ENCODE measurements around the gene DGCR8.

The DGCR8 gene

DNA sequence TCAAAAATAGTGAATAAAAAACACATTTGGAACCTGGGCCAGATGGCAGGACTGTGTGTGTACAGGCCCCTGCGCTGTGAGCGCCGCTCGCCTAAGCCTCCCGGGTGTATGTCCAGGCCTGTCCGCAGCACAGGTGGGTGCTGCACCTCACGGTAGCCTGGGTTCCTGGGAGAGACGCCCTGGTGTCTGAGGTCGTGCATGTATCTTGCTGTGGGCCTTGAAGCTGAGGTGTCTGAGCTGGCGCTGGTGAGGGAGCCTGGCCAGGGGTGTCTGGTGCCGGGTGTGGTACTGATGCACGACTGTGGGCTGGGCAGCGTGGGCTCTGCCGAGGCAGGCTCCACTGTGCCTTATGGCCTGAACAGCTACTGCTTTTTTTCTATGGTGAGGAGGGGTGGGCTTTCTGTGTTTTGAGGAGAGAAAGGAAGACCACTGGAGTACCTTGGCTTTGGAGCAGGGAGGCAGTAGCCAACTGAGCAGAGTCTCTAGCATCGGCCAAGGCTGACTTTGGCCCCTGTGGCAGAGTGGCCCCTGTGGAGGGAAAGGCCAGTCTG lies 47.4 kb downstream of the DGCR8 start:
- FAIRE-seq, result no peak

DNA sequence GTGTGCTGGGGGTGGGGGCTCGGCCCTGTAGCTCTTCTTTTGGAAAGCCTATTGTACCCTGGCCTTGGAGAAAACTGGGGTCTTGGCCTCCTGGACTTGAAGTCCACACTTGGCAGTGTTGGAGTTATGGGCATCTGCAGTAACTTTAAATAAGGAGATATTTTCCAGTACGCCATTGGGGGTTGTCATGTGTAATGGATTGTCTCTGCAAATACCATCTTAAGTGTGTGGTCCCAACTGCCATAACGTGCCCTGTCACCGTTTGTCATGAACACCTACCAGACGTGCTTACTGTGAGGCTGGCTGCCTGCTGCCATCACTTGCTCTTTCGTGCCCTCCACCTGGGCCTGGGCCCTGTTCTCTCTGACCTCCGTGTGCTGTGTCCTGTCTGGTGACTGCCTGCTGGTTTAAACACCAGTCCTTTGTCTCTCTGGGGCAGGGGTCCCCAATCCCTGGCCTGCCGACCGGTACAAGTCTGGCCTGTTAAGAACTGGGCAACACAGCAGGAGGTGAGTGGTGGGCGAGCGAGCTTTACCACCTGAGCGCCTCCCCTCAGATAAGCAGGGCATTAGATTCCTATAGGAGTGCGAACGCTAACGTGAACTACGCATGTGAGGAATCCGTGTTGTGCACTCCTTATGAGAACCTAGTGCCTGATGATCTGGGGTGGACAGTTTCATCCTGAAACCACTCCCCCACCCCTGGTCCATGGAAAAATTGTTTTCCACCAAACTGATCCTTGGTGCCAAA lies 48.0 kb downstream of the DGCR8 start:
- FAIRE-seq, result no peak

DNA sequence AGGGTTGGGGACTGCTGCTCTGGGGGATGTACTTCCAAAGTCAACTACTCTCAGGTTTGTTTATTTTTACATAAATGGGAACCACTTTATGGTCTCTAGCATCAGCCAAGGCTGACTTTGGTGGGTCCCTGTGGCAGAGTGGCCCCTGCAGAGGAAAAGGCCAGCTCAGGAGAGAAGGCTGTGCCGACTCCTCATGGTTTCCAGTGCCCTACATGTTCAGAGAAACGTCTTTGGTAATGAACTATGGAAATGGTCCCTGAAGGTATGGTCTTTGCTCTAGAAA lies 48.5 kb downstream of the DGCR8 start:
- no peak for FAIRE-seq

DNA sequence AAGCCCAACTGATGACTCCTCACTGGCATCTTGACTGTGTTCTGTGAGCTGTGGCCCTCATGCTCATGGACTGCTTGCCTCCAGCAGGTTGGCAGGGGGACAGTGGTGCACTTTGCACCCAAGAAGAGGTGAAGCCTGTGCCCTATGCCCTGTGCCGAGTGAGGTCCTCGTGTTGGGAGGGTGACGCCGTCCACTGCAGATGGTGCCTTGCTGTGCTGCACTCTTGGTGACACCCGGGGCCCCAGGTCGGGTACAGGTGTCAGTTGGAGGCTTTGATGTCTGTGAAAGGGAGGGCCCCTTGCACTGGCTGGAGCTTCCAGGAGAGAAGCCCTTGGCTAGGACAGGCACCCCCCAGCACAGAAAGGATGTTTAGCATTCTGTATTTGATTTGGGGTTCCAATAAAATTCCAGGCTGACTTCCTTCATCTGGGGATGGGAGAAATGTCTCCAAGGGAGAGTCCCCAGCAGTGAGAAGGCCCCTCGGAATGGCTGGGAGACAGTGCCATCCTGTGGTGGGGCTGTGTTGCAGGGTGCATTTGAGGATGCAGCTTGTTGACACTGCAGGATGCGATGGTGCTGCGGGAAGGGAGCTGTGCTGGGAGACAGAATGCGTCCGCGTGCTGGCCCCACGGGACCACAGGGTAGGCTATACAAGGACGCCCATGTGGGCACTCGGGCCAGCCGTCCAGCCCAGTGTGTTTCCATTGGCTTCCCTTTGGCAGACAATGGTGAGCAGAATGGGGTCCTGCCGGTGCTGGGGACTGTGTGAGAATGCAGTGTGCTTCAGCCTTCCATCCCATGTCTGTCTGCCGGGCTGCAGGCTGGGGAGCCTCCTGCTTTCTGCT lies 49.1 kb downstream of the DGCR8 start:
- no peak for FAIRE-seq

DNA sequence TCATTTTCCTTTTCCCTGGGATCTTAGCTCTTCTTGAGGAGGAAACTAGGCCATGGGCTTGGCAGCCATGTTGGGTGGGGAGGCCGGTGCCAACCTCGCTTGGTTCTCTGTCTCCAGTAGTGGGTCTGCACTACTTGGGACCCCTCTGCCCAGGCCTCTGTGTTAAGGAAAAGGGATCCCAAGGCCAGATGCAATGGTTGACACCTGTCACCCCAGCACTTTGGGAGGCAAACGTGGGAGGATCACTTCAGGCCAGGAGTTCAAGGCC lies 49.6 kb downstream of the DGCR8 start:
- FAIRE-seq, result no peak

DNA sequence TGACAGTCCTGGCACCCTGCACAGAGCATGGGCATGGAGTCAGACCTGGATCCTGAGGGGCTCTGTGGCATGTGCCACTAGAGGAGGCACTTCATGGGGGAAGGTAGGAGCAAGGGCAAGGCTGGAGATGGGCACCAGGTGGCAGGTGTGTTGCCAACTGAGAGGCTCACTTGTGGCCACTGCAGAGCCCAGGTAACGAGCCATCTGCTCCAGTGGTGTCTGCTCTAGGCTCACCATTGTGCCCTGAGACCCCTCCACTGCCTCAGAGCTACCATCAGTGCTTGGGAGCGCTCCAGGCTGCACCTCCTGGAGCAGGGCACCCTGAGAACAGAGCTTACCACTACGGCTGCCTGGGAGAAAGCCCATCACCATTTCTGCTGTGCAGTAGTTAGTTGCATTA lies 50.3 kb downstream of the DGCR8 start:
- FAIRE-seq, result no peak

DNA sequence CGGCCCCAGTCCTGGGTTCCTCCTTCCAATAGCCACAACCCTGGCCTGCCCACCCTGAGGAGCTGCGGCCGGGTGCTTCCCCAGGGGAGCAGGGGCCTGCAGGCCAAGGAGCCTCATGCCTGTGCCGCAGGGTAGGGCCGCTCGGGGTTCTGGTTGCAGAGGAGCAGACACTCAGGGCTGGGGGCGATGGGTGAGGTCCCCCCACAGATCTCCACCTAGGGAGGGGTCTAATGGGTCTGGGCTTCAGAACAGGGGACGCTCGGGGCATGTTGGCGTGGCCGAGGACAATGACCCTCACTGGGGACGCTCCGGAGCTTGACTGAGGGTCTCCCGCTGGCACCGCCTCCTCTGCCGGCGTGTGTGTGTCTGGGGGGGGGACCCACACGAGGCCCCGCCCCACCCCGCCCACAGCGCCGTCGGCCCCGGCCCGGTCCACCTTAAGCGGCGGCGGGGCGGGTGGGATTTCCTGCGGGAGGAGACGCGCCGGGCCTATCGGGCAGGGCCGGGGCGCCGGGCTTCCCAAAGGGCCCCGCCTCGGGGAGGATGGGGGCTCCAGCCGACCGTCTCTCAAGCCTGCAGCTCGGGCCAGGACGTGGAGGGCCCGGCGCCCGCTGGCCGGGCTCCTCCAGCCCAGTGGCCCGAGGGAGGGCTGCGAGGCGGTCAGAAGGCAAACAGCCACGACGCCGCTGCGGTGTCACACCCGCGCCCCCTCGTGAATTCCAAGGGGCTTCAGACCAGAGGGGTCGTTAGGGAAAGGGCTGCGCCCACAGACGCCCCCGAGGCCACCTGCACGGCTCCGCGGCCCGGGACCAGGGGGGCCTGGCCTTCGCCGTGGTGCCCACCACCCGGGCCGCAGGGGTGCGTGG lies 50.9 kb downstream of the DGCR8 start:
- FAIRE-seq, result no peak

DNA sequence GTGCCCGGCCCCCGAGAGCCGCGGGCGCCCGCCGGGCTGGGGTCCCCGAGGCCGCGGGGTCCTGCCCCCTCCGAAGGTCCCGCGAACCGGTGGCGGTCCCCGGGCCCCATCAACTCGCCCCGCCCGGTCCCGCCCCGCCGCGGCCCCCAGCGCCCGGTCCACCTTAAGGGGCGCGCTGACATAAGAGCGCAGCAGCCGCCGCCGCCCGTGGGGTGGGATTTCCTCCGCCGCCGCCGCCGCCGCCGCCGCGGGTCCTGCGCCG lies 51.5 kb downstream of the DGCR8 start, which contains the start of gene ZDHHC8:
ZDHHC8 (plus strand) TSS at position 208 of the 262 bp plus-strand sequence. CDS start 144 bp downstream, outside the sequence.
- no peak for FAIRE-seq

DNA sequence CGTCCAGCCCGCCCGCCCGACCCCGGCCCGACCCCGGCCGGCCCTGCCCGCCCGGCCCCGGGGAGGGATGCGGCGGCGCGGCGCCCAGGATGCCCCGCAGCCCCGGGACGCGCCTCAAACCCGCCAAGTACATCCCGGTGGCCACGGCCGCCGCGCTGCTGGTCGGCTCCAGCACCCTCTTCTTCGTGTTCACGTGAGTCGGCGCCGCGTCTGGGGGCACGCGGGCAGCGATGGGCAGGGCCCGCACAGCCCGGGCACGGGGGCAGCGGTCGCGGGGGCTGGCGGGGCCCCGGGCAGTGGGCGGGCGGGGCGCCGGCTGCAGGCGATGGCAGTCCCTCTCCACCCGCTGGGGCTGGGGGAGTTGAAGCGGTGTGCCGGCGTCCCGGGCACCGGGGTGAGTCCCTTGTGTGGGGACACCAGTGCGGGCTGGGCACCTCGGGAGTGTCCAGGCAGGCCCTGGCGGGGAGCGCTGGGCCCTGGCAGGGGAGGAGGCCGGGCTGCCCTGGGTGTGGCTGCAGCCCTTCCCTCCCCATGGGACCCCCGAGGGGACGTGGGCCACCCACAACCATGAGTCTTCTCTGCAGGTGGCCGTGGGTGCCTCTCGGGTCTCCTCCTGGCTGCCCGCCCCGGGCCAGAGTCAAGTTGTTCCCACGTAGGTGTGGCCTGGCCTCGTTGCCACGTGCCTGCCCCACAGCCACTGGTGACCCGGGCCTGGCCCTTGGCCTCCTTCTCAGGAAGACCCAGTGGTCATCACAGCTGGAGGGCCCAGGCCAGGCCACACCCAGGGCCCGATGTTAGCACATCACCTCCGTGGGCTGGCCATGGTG lies 52.0 kb downstream of the DGCR8 start:
- no peak for FAIRE-seq

DNA sequence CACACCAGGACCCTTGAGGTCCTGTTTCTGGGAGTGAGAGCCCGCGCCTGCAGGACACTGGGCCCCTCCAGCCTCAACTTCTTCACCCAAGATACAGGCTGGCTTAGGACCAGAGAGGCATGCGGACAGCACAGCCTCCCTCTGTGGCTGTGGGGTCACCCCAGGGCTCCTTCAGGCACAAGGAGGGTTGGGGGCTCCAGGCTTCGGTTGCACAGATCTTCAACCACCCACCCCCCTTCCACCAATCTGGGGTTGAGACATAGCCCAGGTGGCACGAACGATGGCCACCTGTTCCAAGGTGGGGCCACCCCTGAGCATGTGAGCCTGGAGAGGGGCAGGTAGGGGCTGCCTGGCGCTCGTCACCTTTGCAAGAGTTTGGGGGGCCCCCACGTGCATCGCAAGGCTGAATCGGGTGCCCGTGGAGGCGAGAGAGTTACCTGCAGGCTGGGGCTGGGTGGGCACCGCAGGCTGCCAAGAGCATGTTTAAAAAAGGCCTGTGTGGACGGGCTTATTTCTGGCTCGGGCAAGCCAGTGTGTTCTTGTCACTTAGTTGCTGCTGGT lies 52.7 kb downstream of the DGCR8 start:
- FAIRE-seq, result no peak

DNA sequence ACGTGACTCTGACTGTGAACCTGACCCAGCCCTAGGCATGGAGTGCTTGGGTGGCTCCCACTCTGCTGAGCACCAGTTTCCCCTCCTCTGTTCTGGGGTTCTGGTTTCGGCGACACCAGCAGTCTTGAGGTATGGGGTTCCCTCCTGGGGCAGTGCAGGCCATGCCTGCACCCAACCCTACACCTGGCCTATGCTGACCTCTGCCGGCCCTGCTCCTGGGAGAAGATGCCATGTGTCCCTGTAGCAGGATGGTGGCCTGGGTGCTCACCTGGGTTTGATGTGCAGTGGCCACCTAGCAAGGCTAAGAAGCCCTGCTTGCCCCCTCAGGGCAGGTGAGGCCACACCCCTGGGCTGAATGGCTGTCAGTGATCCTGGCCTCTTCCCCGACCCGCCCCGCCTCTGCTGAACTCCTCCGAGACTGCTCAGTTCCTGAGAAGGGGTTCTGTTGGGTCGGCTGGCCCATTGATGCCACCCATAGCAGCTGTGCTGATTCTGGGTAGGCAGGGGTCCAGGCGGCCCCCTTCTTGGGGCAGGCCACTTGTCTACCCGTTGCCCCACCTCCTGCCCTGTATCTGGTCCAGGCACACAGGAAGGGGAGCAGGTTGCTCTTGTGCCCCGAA lies 54.0 kb downstream of the DGCR8 start:
- no peak for FAIRE-seq

DNA sequence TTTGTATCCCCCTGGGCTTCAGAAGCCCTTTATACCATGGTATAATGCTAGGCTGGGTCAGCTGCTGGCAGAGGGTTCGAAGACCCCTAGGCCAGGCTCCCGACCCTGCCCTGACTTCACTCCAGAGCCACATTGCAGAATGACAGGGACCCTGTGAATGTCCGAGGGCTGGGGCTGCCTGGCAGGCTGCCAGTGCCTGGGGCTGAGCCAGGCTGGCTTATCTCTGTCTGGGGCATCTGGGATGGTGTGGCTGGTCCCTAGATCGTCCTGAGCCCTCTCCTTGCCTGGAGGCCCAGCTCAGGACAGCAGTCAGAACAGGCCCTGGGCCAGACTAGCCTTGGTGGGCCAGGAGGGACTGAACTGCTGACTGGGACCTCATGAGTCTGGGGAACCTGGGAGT lies 55.2 kb downstream of the DGCR8 start:
- FAIRE-seq, result no peak

DNA sequence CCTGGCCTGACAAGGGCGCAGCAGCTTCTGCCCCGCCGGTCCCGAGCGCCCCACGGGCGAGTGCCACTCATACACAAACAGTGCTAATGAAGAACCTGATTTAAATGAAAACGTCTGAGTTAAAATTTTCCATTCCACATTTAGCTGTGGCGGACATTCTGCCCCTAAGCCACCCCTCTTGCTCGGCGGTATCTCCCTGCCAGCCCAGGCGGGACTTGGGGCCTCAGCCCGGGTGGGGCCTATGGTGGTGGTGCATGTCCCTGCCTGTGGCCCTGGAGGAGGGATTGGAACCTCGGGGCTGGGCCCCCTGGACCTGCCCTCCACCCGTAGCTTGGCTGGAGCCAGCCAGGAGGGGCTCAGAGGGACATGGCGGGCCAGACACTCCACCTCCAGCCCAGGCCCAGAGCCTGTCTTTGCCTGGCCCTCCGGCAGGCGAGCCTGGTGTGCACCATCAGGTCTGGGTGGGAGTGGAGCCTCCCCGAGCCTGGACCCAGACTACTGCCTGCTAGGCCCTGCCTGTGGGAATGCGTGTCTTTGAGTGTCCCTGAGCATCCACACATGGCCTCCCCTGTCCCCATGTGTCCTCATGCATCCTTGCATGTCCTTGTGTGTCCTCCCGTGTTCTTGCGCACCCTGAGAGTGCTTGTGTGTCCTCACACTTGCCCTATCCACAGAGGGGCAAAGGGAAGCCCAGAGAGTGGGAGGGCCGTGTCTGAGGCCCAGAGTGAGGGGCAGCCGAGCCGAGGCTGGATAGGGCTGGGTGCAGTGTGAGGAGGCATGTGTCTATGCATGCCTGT lies 56.0 kb downstream of the DGCR8 start:
- no peak for FAIRE-seq

DNA sequence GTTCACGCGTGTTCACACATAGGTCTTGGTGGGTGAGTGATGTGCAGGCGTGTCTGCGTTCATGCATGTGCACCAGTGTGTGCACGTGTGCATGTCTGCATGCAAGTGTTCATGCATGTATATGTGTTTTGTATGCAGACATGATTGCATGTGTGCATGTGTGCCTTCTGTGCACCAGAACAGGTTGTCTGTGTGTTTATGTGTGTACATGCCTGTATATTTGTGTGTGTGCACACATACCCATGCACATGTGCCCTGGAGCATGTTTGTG lies 56.5 kb downstream of the DGCR8 start:
- no peak for FAIRE-seq

DNA sequence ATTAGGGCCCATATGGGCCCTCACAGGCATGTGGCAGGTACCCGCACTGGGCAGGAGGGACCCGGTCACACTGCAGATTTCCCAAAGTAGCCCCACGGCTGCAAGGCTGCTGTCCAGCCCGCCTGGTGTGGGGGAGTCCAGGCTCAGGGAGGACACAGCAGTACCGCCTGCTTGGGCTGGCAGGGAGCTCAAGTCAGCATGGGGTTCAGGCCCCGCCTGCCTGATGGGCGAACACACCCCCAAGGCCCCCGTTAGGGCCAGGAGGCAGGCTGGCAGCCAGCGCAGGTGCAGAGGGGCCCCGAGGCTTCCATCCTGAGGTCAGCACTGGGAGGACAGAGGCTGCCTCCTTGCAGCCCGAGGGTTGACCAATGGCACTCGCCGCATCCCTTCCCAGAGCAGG lies 57.1 kb downstream of the DGCR8 start:
- FAIRE-seq, result no peak

DNA sequence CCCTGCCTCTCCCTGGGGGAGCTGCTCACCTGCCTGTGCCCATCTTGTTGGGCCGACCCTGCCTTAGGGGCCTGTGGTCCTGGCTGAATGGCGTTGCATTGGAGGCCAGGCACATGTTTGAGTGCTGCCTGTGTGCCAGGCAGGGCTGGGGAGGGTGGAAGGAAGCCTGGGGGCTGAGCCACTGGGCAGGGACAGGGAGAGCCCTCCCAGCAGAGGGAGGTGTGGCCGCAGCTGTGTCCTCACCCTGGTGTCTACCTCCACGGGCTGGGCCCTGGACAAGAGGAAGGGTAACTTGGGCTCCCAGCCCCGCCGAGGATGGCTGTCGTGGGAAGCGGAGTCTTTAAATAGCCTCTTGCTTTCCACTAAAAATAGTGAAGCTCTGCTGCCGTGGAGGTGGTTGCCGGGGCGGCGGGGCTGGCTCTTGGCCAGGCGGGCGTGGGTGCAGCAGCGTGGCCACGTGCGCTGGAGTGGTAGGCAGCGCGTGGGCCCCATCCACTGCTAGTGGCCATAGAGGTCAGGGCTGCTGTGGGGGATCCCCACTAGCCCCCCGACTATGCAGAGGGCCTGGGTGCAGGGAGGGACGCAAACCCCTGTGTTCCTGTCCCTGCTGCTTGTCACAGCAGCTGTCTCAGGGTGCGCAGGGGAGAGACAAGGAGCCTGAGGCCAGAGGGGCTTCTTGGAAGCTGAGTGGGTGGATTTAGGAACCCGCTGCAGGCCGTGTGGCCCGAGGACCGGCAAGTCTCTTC lies 57.8 kb downstream of the DGCR8 start:
- no peak for FAIRE-seq

DNA sequence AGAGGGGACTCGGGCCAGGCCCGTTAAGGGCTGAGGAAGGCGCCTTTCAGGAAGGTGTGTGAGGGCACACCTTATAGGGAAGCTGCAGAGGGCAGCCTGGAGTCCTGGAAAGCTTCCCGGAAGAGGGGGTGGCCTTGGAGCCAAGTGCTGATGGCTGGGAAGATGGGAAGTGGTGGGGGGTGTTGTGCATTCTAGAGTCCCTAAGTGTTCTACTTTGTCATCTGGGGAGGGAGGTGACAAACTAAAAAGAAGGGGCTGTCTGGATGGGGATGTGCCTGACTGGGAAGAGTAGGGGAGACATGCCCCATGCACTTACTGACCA lies 58.3 kb downstream of the DGCR8 start:
- FAIRE-seq, result no peak

DNA sequence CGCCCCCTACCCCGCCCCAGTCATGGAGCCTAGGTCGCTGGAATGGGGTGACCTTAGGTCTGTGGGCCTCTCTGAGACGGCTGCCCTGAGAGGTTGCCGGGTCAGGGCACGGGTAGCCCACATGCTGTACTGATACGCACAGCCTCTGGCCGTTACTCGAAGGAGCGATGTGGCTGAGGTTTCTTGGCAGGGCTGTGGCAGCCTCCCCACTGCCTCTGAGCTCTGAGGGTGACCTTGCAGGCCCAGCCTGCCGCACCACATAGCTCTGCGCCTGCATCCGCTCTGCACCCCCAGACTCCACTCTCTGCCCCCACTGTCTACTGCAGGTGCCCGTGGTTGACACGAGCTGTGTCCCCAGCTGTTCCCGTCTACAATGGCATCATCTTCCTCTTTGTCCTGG lies 58.8 kb downstream of the DGCR8 start:
- FAIRE-seq, result no peak

DNA sequence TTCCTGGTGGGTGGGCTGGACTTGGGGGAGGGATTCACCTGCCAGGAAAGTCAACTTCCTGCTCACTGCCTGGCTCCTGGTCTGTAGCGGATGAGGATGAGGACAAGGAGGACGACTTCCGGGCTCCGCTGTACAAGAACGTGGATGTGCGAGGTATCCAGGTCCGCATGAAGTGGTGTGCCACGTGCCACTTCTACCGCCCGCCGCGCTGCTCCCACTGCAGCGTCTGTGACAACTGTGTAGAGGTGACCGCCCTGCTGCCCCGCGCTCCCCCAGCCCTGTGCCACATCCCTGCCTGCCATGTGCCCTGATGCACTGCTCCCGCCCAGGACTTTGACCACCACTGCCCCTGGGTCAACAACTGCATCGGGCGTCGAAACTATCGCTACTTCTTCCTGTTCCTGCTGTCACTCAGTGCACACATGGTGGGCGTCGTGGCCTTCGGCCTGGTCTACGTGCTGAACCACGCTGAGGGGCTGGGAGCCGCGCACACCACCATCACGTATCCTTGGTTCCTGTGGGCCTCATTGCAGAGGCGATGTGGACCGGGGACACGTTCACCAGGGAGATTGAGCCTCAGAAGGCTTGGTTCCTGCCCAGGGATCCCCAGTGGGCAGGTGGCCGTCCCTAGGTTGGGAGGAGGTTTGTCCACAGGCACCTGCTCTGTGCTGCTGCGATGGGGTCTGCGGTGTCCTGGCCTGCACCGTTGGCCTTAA lies 59.5 kb downstream of the DGCR8 start:
- no peak for FAIRE-seq

DNA sequence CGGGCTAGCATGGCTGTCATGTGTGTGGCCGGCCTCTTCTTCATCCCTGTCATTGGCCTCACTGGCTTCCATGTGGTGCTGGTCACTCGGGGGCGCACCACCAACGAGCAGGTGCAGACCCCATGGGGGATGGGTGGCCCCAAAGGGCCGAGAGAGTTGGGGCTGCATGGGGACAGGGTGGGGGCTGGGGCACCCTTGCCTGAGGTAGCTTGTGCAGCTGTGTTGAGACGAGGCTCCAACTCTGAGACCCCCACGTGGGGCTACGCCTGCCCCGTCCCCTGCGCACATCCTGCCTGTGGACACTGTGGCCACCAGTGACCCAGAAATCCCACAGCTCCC lies 60.0 kb downstream of the DGCR8 start:
- FAIRE-seq, result no peak

Data from G401.6 (cell line).